GM20000 (cell line): ENCODE measurements around the gene HUNK.
"Not testable (repeated sequence)": the region's sequence is repeated elsewhere in the genome, so short reads cannot be mapped to it uniquely, and the experiment has no call there.

Experiments
- DNase-seq: peaks from one replicate; pipeline ENCODE4 v3.0.0; 2012; ENCODE audit warnings: low spot score
- CTCF ChIP-seq: IDR thresholded peaks from 2 replicates; pipeline ENCODE4 v1.5.1; 2012; ENCODE audit warnings: mild to moderate bottlenecking, control low read depth; ENCODE audit errors: extremely low read depth, missing control alignments

HUNK gene

GRCh38 chr21:31945546-31945945 is 72.7 kb downstream of the HUNK start:
- no peak for DNase-seq
- no peak for TF ChIP-seq CTCF

- DNase-seq, result no peak
These were observed 73.4 kb downstream of the HUNK start for GRCh38 chr21:31946231-31946630.

GRCh38 chr21:31946876-31947550 is 74.2 kb downstream of the HUNK start:
- DNase-seq, result not testable (repeated sequence)

More at GRCh38 chr21:31946231-31946630, 73.4 kb downstream of the HUNK start:
- no peak for TF ChIP-seq CTCF

GRCh38 chr21:31948676-31949075 is 75.9 kb downstream of the HUNK start:
- DNase-seq, result no peak
- TF ChIP-seq CTCF, result no peak

- DNase-seq, result no peak
- no peak for TF ChIP-seq CTCF
These were observed 80.0 kb downstream of the HUNK start for GRCh38 chr21:31952828-31953227.

GRCh38 chr21:31957631-31958030 is 84.8 kb downstream of the HUNK start:
- DNase-seq, result no peak
- no peak for TF ChIP-seq CTCF

GRCh38 chr21:31959881-31960280 is 87.1 kb downstream of the HUNK start:
- DNase-seq, result no peak
- no peak for TF ChIP-seq CTCF

GRCh38 chr21:31961027-31961426 is 88.2 kb downstream of the HUNK start:
- DNase-seq, result no peak
- no peak for TF ChIP-seq CTCF
